DMS153 treated with DMSO at 0.1 percent for 48 hours (cell line): ENCODE results near the gene PSME4.
A peak's percentile ranks its signal among the peaks of the same experiment; 100 is the strongest.

ENCODE experiments used
- DNase-seq: peaks from one replicate; lab custom pipeline; 2025; ENCODE audit not compliant: unreplicated experiment; lab: John Stamatoyannopoulos, UW

The PSME4 gene

GRCh38 chr2:53970724-53971602, at the start of gene PSME4:
TSS of gene PSME4 (minus strand) at chr2:53970993. CDS start at chr2:53970784, 209 bp downstream.
- peak; percentile 63 for DNase-seq

- DNase-seq, result no peak
Observed at GRCh38 chr2:54015798-54016699, 45.3 kb upstream of the PSME4 start.

DNA sequence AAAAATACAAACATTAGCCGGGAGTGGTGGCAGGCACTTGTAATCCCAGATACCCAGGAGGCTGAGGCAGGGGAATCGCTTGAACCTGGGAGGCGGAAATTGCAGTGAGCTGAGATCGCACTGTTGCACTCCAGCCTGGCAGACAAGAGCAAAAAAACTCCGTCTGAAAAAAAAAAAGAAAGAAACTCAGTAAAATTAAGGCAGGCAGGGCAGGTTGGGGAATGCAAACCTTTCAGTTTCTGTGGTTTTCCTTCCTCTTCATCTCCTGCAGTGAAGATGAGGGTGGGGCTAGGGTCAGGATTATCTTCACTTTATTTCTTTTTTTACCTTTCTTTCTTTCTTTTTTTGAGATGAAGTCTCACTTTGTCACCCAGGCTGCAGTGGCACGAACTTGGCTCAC, 43.2 kb upstream of the PSME4 start:
- no peak for DNase-seq

- DNase-seq, result no peak
Observed at GRCh38 chr2:54012538-54013141, 41.8 kb upstream of the PSME4 start.

GRCh38 chr2:54009549-54009948, 38.8 kb upstream of the PSME4 start:
- DNase-seq, result no peak

- DNase-seq, result no peak
Observed at GRCh38 chr2:54008439-54008838, 37.6 kb upstream of the PSME4 start.

DNA sequence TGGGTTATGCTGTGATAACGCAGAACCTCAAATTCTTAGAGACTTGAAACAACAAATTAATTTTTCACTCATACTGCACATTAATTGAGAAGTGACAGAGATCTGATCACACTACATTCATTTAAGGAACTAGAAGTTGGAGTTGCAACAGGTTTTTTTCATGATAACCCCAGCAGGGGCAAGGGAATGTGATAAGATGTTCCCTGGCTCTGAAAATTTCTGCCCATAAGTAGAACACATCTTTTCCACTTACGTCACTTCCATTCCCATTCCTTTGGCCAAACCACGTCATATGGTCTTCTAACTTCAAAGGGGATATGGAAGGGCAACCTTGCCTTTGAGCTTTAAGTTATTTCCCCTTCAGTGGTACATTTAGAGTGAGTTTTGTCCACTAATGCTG, 29.7 kb upstream of the PSME4 start:
- DNase-seq, result no peak

DNA sequence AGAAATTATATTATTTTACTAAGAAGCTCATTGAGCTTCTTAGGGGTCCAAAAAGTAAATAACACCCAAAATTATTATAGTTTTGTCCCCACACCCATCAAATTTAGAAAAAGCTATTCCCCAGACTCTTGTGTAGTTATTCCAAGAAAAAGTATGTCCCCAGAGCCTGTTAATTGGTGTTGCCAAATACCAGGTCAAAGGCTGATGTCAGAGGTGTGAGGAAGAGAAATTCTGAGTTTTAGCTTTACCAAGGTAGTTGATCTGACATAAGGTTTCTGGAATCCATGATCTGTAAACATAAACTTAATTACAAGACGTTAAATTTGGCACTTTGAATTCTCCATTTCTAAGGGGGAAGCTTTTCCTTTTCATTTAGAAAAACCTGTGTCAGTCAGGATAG, 29.3 kb upstream of the PSME4 start:
- no peak for DNase-seq

- DNase-seq, result no peak
Observed at GRCh38 chr2:53998834-53999233, 28.0 kb upstream of the PSME4 start.

DNA sequence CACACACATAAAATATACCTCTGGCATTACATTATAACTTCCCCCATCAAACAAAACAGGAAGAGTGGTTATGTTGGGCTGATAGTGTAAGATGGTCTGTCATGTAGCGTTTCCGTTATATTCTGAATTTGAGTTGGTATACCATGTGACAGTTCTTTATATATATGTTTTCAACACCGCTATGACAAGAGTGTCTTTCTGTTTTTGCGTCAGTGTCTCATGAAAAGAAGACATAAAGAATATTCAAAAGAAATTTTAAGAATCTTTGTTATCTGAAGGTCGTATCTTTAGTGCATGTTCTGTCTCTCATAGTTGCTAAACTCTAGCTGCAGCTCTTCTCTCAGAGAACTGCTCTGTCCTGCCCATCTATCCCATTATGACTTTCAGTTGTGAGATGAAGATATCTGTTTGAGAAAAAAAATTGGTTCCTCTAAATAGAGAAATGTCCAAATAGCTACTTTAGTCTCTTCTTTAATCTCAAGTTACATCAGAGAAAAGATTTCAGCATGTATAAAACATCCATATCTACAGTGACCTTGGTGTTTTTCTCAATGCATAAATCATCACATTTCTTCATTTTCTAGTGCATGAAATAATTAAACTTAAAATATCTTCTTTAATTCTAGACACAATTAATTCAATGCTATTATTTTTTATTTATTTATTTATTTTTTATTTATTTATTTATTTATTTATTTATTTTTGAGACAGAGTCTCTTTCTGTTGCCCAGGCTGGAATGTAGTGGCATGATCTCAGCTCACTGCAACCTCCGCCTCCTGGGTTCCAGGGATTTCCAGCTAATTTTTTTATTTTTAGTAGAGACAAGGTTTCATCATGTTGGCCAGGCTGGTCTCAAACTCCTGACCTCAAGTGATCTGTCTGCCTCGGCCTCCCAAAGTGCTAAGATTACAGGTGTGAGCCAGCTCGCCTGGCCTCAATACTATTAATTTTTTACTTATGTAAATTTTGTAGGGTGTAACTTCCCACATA, 24.3 kb upstream of the PSME4 start:
- DNase-seq, result no peak

GRCh38 chr2:53991948-53992347, 21.2 kb upstream of the PSME4 start:
- no peak for DNase-seq

DNA sequence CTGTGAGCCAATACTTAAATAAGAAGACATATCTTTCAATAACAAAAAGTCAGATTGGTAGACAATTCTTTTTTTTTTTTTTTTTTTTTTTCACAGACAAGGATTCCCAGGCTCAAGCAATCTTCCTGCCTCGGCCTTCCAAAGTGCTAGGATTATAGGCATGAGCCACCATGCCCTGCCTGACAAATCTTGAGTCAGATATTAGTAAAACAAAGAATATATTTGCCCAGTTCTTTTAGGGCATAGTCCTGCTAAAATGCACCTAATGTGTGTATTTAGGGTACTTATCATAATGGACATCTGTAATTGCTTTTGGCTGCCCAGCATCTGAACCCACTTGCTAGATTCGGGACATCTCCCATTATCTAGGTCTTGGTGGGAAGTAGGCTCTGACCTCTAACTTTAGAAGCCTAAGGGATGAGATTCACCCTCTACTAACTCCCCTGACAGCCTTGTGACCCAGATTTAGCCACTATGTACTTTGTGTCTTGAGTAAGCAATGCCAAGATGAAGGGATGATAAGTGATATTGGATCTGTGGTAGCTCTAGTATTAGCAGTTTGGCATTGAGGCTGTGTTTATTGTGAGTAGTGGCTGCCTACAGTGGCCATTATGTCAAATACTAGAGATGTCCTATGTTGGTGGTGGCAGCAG, 18.5 kb upstream of the PSME4 start:
- DNase-seq, result no peak

DNA sequence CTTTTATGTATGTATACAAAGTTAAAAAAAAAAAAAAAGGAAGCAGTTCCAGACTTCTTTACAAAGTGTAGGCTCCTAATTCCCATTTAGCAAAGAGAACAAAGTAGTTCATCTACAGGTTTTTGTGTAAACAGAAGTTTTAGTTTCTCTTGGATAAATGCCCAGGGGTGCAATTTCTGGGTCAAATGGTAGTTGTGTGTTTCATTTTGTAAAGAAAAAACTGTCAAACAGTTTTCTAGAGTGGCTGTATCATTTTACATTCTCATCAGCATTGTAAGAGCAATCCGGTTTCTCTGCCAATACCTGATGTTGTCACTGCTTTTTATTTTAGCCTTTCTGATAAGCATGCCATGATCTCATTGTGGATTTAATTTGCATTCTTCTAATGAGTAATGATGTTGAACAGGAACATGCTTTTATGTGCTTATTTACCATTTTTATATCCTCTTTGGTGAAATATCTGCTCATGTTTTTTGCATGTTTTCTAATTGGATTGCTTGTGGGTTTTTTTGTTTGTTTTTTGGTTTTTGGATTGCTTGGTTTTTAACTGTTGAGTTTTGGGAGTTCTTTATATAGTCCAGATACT, 16.6 kb upstream of the PSME4 start:
- peak; percentile 95 for DNase-seq

DNA sequence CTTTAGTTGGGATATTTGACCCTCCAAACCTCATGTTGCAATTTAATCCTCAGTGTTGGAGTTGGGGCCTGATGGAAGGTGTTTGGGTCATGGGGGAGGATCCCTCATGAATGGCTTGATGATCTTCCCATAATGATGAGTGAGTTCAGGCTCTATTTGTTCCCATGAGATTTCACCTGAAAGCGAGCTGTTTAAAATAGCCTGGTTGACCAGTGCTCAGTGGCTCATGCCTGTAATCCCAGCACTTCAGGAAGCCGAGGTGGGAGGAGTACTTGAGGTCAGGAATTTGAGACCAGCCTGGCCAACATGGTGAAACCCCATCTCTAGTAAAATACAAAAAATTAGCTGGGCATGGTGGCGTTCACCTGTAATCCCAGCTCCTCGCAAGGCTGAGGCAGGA, 14.9 kb upstream of the PSME4 start:
- DNase-seq, result no peak

GRCh38 chr2:53969968-53970723, 647 bp downstream of the PSME4 start:
- DNase-seq, result no peak

DNA sequence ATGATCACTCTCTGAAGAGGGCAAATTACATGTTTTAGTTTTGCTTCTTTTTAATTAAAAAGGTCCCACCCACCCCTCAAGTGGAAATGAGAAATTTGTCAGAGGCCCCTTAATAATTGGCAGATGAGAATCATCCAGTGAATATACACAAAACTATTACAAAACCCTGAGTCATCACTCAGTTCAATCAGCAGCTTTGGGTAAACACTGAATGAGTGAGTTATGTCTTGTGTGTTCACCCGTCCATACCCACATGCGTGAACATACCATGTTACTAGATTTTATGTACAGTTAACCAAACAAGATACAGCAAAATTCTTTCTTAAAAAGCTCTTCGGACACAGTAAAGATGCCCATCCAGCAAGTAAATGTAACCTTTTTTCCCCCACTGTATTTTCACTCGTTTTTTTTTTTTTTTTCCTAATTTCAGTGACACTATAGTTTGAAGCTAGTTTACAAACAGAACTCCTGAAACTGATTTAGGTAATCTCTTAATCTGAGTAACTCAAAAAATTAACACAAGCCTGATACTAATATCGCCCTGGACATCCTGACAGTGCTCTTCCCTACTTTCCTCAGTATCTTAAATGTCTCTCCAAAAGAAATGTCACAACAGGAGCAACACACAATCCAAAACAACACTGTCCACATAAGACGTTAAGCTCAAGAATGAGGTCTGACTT, 1.4 kb downstream of the PSME4 start:
- peak; percentile 8 for DNase-seq

- no peak for DNase-seq
Observed at GRCh38 chr2:53964987-53965687, 5.7 kb downstream of the PSME4 start.
